H1 (cell line): ENCODE data around the gene CNNM3. TPM values are rescaled to one million over a fixed set of nuclear protein-coding genes. Genes with fewer than 3 reads are reported as not detected.

Experiments
- CTCF ChIA-PET: fragments of 300-600 bp; sonication (Branson Sonifier 250); formaldehyde crosslinking; loops from one replicate; lab custom pipeline; 2021; ENCODE audit not compliant: partially characterized antibody; lab: Charles Lee
- POLR2A ChIA-PET: fragments of 300-600 bp; sonication (Branson Sonifier 250); formaldehyde crosslinking; loops from one replicate; lab custom pipeline; 2021; ENCODE audit warnings: inconsistent platforms; ENCODE audit not compliant: partially characterized antibody; lab: Charles Lee
- DNase-seq, 2 experiments: peaks; one replicate each; pipeline versions ENCODE4 v3.0.0 to v3.0.0-alpha.2; 2010 to 2022; ENCODE audit warnings: low spot score in 2 of 2, low read depth in 1 of 2, mixed read lengths in 1 of 2
- FAIRE-seq: peaks from 2 replicates; lab custom pipeline; 2011; peaks lifted over from hg19 to GRCh38; lab: Jason Lieb, UNC
- H2AFZ ChIP-seq: 2 replicates; pipeline ENCODE4 v1.8.1; 2012; ENCODE audit warnings: low read length, inconsistent platforms
- H2AK5ac ChIP-seq: 2 replicates; pipeline ENCODE4 v1.6.1; 2013; ENCODE audit warnings: low read depth, low read length
- H2BK120ac ChIP-seq: replicated peaks from 2 replicates; pipeline ENCODE3; 2013; ENCODE audit warnings: low read depth, low read length, inconsistent platforms
- H2BK12ac ChIP-seq: 2 replicates; pipeline ENCODE4 v1.6.1; 2013; ENCODE audit warnings: low read depth, low read length
- H2BK15ac ChIP-seq: 2 replicates; pipeline ENCODE4 v1.6.1; 2013; ENCODE audit warnings: low read length
- H2BK20ac ChIP-seq: 2 replicates; pipeline ENCODE4 v1.6.1; 2013; ENCODE audit warnings: low read length
- H2BK5ac ChIP-seq: 2 replicates; pipeline ENCODE4 v1.6.1; 2013; ENCODE audit warnings: low read depth, low read length
- H3K14ac ChIP-seq: 2 replicates; pipeline ENCODE4 v1.6.1; 2013; ENCODE audit warnings: inconsistent platforms; ENCODE audit not compliant: insufficient read length
- H3K18ac ChIP-seq: 2 replicates; pipeline ENCODE4 v1.6.1; 2013; ENCODE audit warnings: low read length; ENCODE audit errors: extremely low read depth
- H3K23ac ChIP-seq: 2 replicates; pipeline ENCODE4 v1.6.1; 2013; ENCODE audit warnings: inconsistent platforms; ENCODE audit not compliant: insufficient read length
- H3K23me2 ChIP-seq: 2 replicates; pipeline ENCODE4 v1.6.1; 2013; ENCODE audit warnings: low read depth, low read length
- H3K27ac ChIP-seq: 2 replicates; pipeline ENCODE4 v1.6.1; 2011; ENCODE audit warnings: low read depth, low read length, inconsistent platforms
- H3K27me3 ChIP-seq, 4 experiments: replicated peaks in 1 of 4; 1 replicate in 1 of 4; 2 replicates in 3 of 4; pipeline versions ENCODE4 v1.6.1 to v1.8.1; 2011 to 2013; ENCODE audit warnings: low read length in 3 of 4, mild to moderate bottlenecking in 3 of 4, inconsistent platforms in 2 of 4, mixed read lengths in 2 of 4, moderate library complexity in 1 of 4; ENCODE audit not compliant: control insufficient read depth in 3 of 4, insufficient read depth in 3 of 4; ENCODE audit errors: extremely low read depth in 1 of 4
- H3K36me3 ChIP-seq, 4 experiments: 2 replicates each; pipeline versions ENCODE4 v1.6.1 to v1.8.1; 2011 to 2013; ENCODE audit warnings: mild to moderate bottlenecking in 4 of 4, low read length in 3 of 4, moderate library complexity in 2 of 4, control low read depth in 1 of 4, inconsistent platforms in 1 of 4; ENCODE audit not compliant: insufficient read depth in 4 of 4, control insufficient read depth in 2 of 4
- H3K4ac ChIP-seq: replicated peaks from 2 replicates; pipeline ENCODE3; 2013; ENCODE audit warnings: low read length, low read depth, mixed read lengths, inconsistent platforms; ENCODE audit not compliant: insufficient read length
- H3K4me1 ChIP-seq, 4 experiments: replicated peaks in 1 of 4; 1 replicate in 1 of 4; 2 replicates in 3 of 4; pipeline versions ENCODE4 v1.6.1 to v1.8.1; 2011 to 2013; ENCODE audit warnings: low read length in 3 of 4, inconsistent platforms in 2 of 4, mixed read lengths in 1 of 4; ENCODE audit not compliant: insufficient read depth in 4 of 4, control insufficient read depth in 3 of 4
- H3K4me2 ChIP-seq, 2 experiments: 2 replicates each; pipeline versions ENCODE4 v1.6.1 to v1.8.1; 2011 to 2013; ENCODE audit warnings: low read depth in 2 of 2, low read length in 2 of 2, control low read depth in 1 of 2, inconsistent platforms in 1 of 2, mild to moderate bottlenecking in 1 of 2; ENCODE audit not compliant: insufficient read depth in 1 of 2
- H3K4me3 ChIP-seq, 4 experiments: fragments of 200-600, 300-600 bp in 1 of 4; sonication (generic), shearing (Covaris generic), sonication (Bioruptor Twin) in 1 of 4; 2 replicates each; pipeline versions ENCODE4 v1.5.1 to v1.8.1; 2011 to 2016; ENCODE audit warnings: low read length in 4 of 4, low read depth in 3 of 4, control low read depth in 2 of 4, inconsistent platforms in 2 of 4, mild to moderate bottlenecking in 2 of 4, mixed read lengths in 1 of 4, moderate library complexity in 1 of 4; ENCODE audit not compliant: insufficient read depth in 2 of 4; ENCODE audit errors: extremely low read depth in 1 of 4
- H3K56ac ChIP-seq: replicated peaks from 2 replicates; pipeline ENCODE3; 2013; ENCODE audit warnings: low read depth, mild to moderate bottlenecking, mixed read lengths, low read length, inconsistent platforms; ENCODE audit not compliant: insufficient read length
- H3K79me1 ChIP-seq: 2 replicates; pipeline ENCODE4 v1.6.1; 2013; ENCODE audit warnings: low read depth, low read length, control low read depth
- H3K79me2 ChIP-seq, 2 experiments: 2 replicates each; pipeline versions ENCODE4 v1.6.1 to v1.8.1; 2012 to 2013; ENCODE audit warnings: low read length in 2 of 2, mild to moderate bottlenecking in 2 of 2, inconsistent platforms in 1 of 2; ENCODE audit not compliant: insufficient read depth in 2 of 2, control insufficient read depth in 1 of 2
- H3K9ac ChIP-seq, 4 experiments: replicated peaks in 1 of 4; 1 replicate in 1 of 4; 2 replicates in 3 of 4; pipeline versions ENCODE4 v1.6.1 to v1.8.1; 2011 to 2013; ENCODE audit warnings: low read depth in 3 of 4, low read length in 3 of 4, control low read depth in 2 of 4, mild to moderate bottlenecking in 2 of 4, moderate library complexity in 2 of 4, inconsistent platforms in 1 of 4; ENCODE audit errors: extremely low read depth in 1 of 4
- H3K9me3 ChIP-seq, 2 experiments: 2 replicates each; pipeline versions ENCODE4 v1.6.1 to v1.8.1; 2012 to 2013; ENCODE audit warnings: mild to moderate bottlenecking in 2 of 2, moderate library complexity in 2 of 2, control low read depth in 1 of 2, inconsistent platforms in 1 of 2, low read depth in 1 of 2, low read length in 1 of 2, mixed read lengths in 1 of 2; ENCODE audit not compliant: insufficient read depth in 2 of 2
- H4K20me1 ChIP-seq, 2 experiments: replicated peaks in 1 of 2; 2 replicates each; pipeline versions ENCODE3 to v1.8.1; 2011 to 2013; ENCODE audit warnings: inconsistent platforms in 2 of 2, low read length in 2 of 2, mild to moderate bottlenecking in 1 of 2; ENCODE audit not compliant: insufficient read depth in 2 of 2, control insufficient read depth in 1 of 2
- H4K5ac ChIP-seq: 2 replicates; pipeline ENCODE4 v1.6.1; 2013; ENCODE audit warnings: low read length, low read depth, mixed read lengths, inconsistent platforms; ENCODE audit not compliant: insufficient read length
- H4K8ac ChIP-seq: 2 replicates; pipeline ENCODE4 v1.8.0; 2013; ENCODE audit warnings: mild to moderate bottlenecking, moderate library complexity, low read length, inconsistent platforms; ENCODE audit not compliant: insufficient read depth; ENCODE audit errors: extremely low read depth
- H4K91ac ChIP-seq: replicated peaks from 2 replicates; pipeline ENCODE3; 2013; ENCODE audit warnings: low read length, mixed read lengths, inconsistent platforms; ENCODE audit not compliant: insufficient read length
- ATF2 ChIP-seq: IDR thresholded peaks from 2 replicates; pipeline ENCODE4 v1.6.1; 2012; ENCODE audit warnings: low read length, inconsistent platforms
- CTBP2 ChIP-seq: IDR thresholded peaks from 2 replicates; pipeline ENCODE4 v1.7.0; 2011; ENCODE audit warnings: borderline replicate concordance, mild to moderate bottlenecking, moderate library complexity, mixed read lengths, low read length; ENCODE audit not compliant: insufficient read depth, insufficient read length
- E2F6 ChIP-seq: IDR thresholded peaks from 2 replicates; pipeline ENCODE4 v1.6.1; 2012; ENCODE audit warnings: inconsistent platforms
- EGR1 ChIP-seq: IDR thresholded peaks from 2 replicates; pipeline ENCODE4 v1.6.1; 2011; ENCODE audit warnings: low read depth, low read length, borderline replicate concordance
- HDAC6 ChIP-seq: IDR thresholded peaks from one replicate; pipeline ENCODE4 v1.7.1; 2012; ENCODE audit warnings: low read depth, mild to moderate bottlenecking, inconsistent platforms, low read length, moderate library complexity
- JUN ChIP-seq: IDR thresholded peaks from 2 replicates; pipeline ENCODE4 v1.6.1; 2011; ENCODE audit warnings: low read depth, mild to moderate bottlenecking, improper control_type of control experiment, low read length
- NRF1 ChIP-seq: IDR thresholded peaks from 2 replicates; pipeline ENCODE4 v1.6.1; 2011; ENCODE audit warnings: mild to moderate bottlenecking, low read depth, low read length, improper control_type of control experiment
- RFX5 ChIP-seq: IDR thresholded peaks from 2 replicates; pipeline ENCODE4 v1.6.1; 2011; ENCODE audit warnings: low read depth, low read length, improper control_type of control experiment, borderline replicate concordance
- RNF2 ChIP-seq: fragments of 200-900, 300-1000 bp; sonication (generic); IDR thresholded peaks from 2 replicates; pipeline ENCODE4 v1.7.1; 2016; ENCODE audit warnings: borderline replicate concordance, low read depth, mild to moderate bottlenecking, antibody characterized with exemption, low read length; ENCODE audit not compliant: poor library complexity, severe bottlenecking; ENCODE audit errors: missing control alignments
- SRF ChIP-seq: IDR thresholded peaks from 2 replicates; pipeline ENCODE4 v1.6.1; 2011; ENCODE audit warnings: mild to moderate bottlenecking, low read depth, low read length, moderate library complexity
- TAF7 ChIP-seq: optimal IDR thresholded peaks from 2 replicates; pipeline ENCODE3; 2011; ENCODE audit warnings: low read depth, mild to moderate bottlenecking, inconsistent platforms, low read length, moderate library complexity, borderline replicate concordance
- WGBS, 2 experiments: shearing (Covaris generic) in 1 of 2; methylation state at CpG; one replicate each; pipeline versions ENCODE4 v1.1.6 to v1.1.7; 2013 to 2015; ENCODE audit warnings: low lambda C conversion rate in 2 of 2, mixed read lengths in 2 of 2, inconsistent platforms in 1 of 2, low coverage in 1 of 2, missing lambda C conversion rate in 1 of 2; ENCODE audit not compliant: insufficient replicate concordance in 2 of 2, insufficient coverage in 1 of 2, insufficient read length in 1 of 2; ENCODE audit errors: extremely low coverage in 1 of 2, missing lambda C conversion rate in 1 of 2; 5-methylcytosine and 5-hydroxymethylcytosine counted together
- polyA plus RNA-seq, 7 experiments: library from polyadenylated mRNA; depleted of rRNA in 3 of 7; stranded (reverse) in 5 of 7; unstranded in 2 of 7; fragments of >200 nt in 5 of 7; fragments of 200-250 nt in 2 of 7; gene quantifications; 1 replicate in 5 of 7; 2 replicates in 1 of 7; 4 replicates in 1 of 7; pipeline versions ENCODE4 v1.2.1 to v1.2.3, GENCODE V29; 2011 to 2013; ENCODE audit warnings: missing spikeins in 2 of 7, mixed read lengths in 2 of 7
- total RNA-seq: library from RNA; stranded (reverse); fragmentation: NEBNext Ultra II Directional; extraction: Animal tissue kit (Norgen Biotek cat#: 25700); gene quantifications from 2 replicates; pipeline ENCODE4 v1.2.1, GENCODE V29; 2021

CNNM3 gene
- total and polyA plus RNA-seq, 2 of the 8 experiments (the other 6 are each of a cell fraction or from before 2014, with no cell fraction given), result 29.1 to 29.2 TPM

GRCh38 chr2:96783388-96783787, 32.7 kb upstream of the CNNM3 start:
- Histone ChIP-seq H3K36me3 (no peaks in the 10 kb centered on the region), H3K23me2 (no peaks in the 10 kb centered on the region), H3K4me3 (no peak overlapping the region), H3K18ac (no peak overlapping the region), H2BK120ac (no peak overlapping the region), H2BK12ac (no peak overlapping the region), H2BK5ac (no peak overlapping the region), H4K91ac (no peak overlapping the region), H3K79me1 (no peaks in the 10 kb centered on the region), H3K14ac (no peak overlapping the region), H3K9ac (no peak overlapping the region), H4K20me1 (peaks cover 0 to 3% of the 10 kb centered on the region in 2 experiments), H4K5ac (no peak overlapping the region), H3K9me3 (no peaks in the 10 kb centered on the region), H3K79me2 (no peaks in the 10 kb centered on the region), H3K4ac (no peak overlapping the region), H3K27ac (no peak overlapping the region), H3K4me1 (no peaks in the 10 kb centered on the region), H3K4me2 (no peak overlapping the region), H2AFZ (no peak overlapping the region), H3K56ac (no peak overlapping the region), H2AK5ac (no peak overlapping the region), H3K23ac (no peak overlapping the region), H2BK20ac (no peak overlapping the region), H2BK15ac (no peak overlapping the region), H3K27me3 (no peaks in the 10 kb centered on the region; a peak in 1 of 7 replicates), H4K8ac (0 out of 2 replicates have a peak overlapping the region, but pooled peaks have one; percentile 62)
- POLR2A ChIA-PET, result interaction anchor here (1.5 kb wide), 1 partner anchor 16 kb away, joined by 3 read pairs; no protein-coding TSS in a partner anchor
- CTCF ChIA-PET, result interaction anchor here (0.8 to 1.3 kb wide), 4 partner anchors 9 to 20 kb away, joined by 3 to 5 read pairs (median 4); no protein-coding TSS in a partner anchor
- FAIRE-seq (no peak), DNase-seq (no peak)
- WGBS, 2 experiments, result 86% methylated on average over 4 of the region's 4 CpGs; no CpG with 5 or more reads in 1 of the 2 experiments
- TF ChIP-seq ATF2, result no peak
- TF ChIP-seq TAF7, result no peak
- TF ChIP-seq RNF2, result no peak
- no peak for TF ChIP-seq E2F6
- TF ChIP-seq CTBP2, result no peak
- no peak for TF ChIP-seq RFX5
- TF ChIP-seq NRF1, result no peak
- TF ChIP-seq EGR1, result no peak
- no peak for TF ChIP-seq SRF
- TF ChIP-seq HDAC6, result no peak
- TF ChIP-seq JUN, result no peak
